Activated CD8-positive, alpha-beta memory T cell treated with anti-CD3 and anti-CD28 coated beads for 24 hours (primary cell): Measurements from ENCODE around the gene PNPLA7.

ENCODE experiments used
- DNase-seq: peaks from one replicate; pipeline ENCODE4 v3.0.0-alpha.2; 2020

PNPLA7 gene

GRCh38 chr9:137492464-137493363 lies 57.5 kb downstream of the PNPLA7 start:
- no peak for DNase-seq

- DNase-seq, result no peak
These were observed 58.3 kb downstream of the PNPLA7 start for GRCh38 chr9:137491735-137492432.

- no peak for DNase-seq
These were observed 59.5 kb downstream of the PNPLA7 start for GRCh38 chr9:137490532-137491186.

GRCh38 chr9:137488906-137489305 lies 61.3 kb downstream of the PNPLA7 start:
- DNase-seq, result no peak

GRCh38 chr9:137488327-137488653 lies 61.9 kb downstream of the PNPLA7 start:
- no peak for DNase-seq

GRCh38 chr9:137487454-137488326 lies 62.5 kb downstream of the PNPLA7 start:
- DNase-seq, result no peak

GRCh38 chr9:137486545-137487453 lies 63.4 kb downstream of the PNPLA7 start:
- DNase-seq, result no peak

GRCh38 chr9:137486141-137486490 lies 64.1 kb downstream of the PNPLA7 start:
- DNase-seq, result no peak

- DNase-seq, result no peak
These were observed 64.7 kb downstream of the PNPLA7 start for GRCh38 chr9:137485343-137486140.

- DNase-seq, result no peak
These were observed 65.5 kb downstream of the PNPLA7 start for GRCh38 chr9:137484551-137485315.

GRCh38 chr9:137482094-137482781 lies 68.0 kb downstream of the PNPLA7 start:
- no peak for DNase-seq

GRCh38 chr9:137480686-137481683 lies 69.2 kb downstream of the PNPLA7 start:
- no peak for DNase-seq

GRCh38 chr9:137479892-137480685 lies 70.1 kb downstream of the PNPLA7 start:
- DNase-seq, result no peak

GRCh38 chr9:137478962-137479861 lies 71.0 kb downstream of the PNPLA7 start:
- DNase-seq, result no peak

- no peak for DNase-seq
These were observed 71.6 kb downstream of the PNPLA7 start for GRCh38 chr9:137478613-137478961.
